GM21447 (cell line): Measurements from ENCODE around the gene PPP2CA.
"Not testable (repeated sequence)": the region's sequence is repeated elsewhere in the genome, so short reads cannot be mapped to it uniquely, and the experiment has no call there.

Experiments
- ATAC-seq: cut with Tn5 transposase; IDR thresholded peaks from one replicate; pipeline ENCODE4 v1.9.1; 2021; ENCODE audit not compliant: unreplicated experiment

PPP2CA gene

GRCh38 chr5:134245692-134246091, 19.8 kb upstream of the PPP2CA start:
- ATAC-seq, result no peak

- ATAC-seq, result no peak
Observed at GRCh38 chr5:134245101-134245604, 19.3 kb upstream of the PPP2CA start.

GRCh38 chr5:134242146-134242545, 16.3 kb upstream of the PPP2CA start:
- no peak for ATAC-seq

- ATAC-seq, result no peak
Observed at GRCh38 chr5:134240421-134240962, 14.6 kb upstream of the PPP2CA start.

GRCh38 chr5:134236820-134237219, 10.9 kb upstream of the PPP2CA start:
- no peak for ATAC-seq

GRCh38 chr5:134236318-134236717, 10.4 kb upstream of the PPP2CA start:
- no peak for ATAC-seq

GRCh38 chr5:134228624-134229023, 2.8 kb upstream of the PPP2CA start:
- no peak for ATAC-seq

- ATAC-seq, result no peak
Observed at GRCh38 chr5:134227776-134228175, 1.9 kb upstream of the PPP2CA start.

- ATAC-seq, result no peak
Observed at GRCh38 chr5:134227259-134227658, 1.4 kb upstream of the PPP2CA start.

- peak; percentile 21 for ATAC-seq
Observed at GRCh38 chr5:134226441-134227192, 744 bp upstream of the PPP2CA start.

- ATAC-seq, result peak; percentile 21
Observed at GRCh38 chr5:134224888-134225779, 739 bp downstream of the PPP2CA start.

GRCh38 chr5:134223406-134224248, 2.2 kb downstream of the PPP2CA start:
- no peak for ATAC-seq

- not testable (repeated sequence) for ATAC-seq
Observed at GRCh38 chr5:134221690-134222089, 4.2 kb downstream of the PPP2CA start.

GRCh38 chr5:134215757-134216156, 10.1 kb downstream of the PPP2CA start:
- ATAC-seq, result no peak

- not testable (repeated sequence) for ATAC-seq
Observed at GRCh38 chr5:134211263-134212031, 14.4 kb downstream of the PPP2CA start.

- no peak for ATAC-seq
Observed at GRCh38 chr5:134209477-134210245, 16.2 kb downstream of the PPP2CA start.

- ATAC-seq, result no peak
Observed at GRCh38 chr5:134207696-134208095, 18.2 kb downstream of the PPP2CA start.

GRCh38 chr5:134206627-134207160, 19.2 kb downstream of the PPP2CA start:
- ATAC-seq, result no peak

- no peak for ATAC-seq
Observed at GRCh38 chr5:134204575-134204974, 21.3 kb downstream of the PPP2CA start.
